CMK (cell line): Measurements from ENCODE around the gene PAX1.

Source experiments
- DNase-seq: peaks from one replicate; pipeline ENCODE4 v3.0.0-alpha.2; 2010; ENCODE audit warnings: low read depth

PAX1 gene

GRCh38 chr20:21739682-21740081 lies 34.2 kb downstream of the PAX1 start:
- no peak for DNase-seq

GRCh38 chr20:21741266-21741665 lies 35.8 kb downstream of the PAX1 start:
- no peak for DNase-seq

GRCh38 chr20:21762646-21763045 lies 57.2 kb downstream of the PAX1 start:
- no peak for DNase-seq

GRCh38 chr20:21767200-21767738 lies 61.8 kb downstream of the PAX1 start:
- DNase-seq: no peak

GRCh38 chr20:21767739-21768223 lies 62.3 kb downstream of the PAX1 start:
- no peak for DNase-seq
